Ishikawa (cell line): Measurements from ENCODE around the gene AMPD1.

ENCODE experiments used
- CEBPB ChIP-seq: IDR thresholded peaks from 2 replicates; pipeline ENCODE4 v1.6.1; 2012
- CREB1 ChIP-seq: IDR thresholded peaks from 2 replicates; pipeline ENCODE4 v1.6.1; 2012; ENCODE audit warnings: low read depth
- EP300 ChIP-seq: IDR thresholded peaks from 2 replicates; pipeline ENCODE4 v1.6.1; 2012; ENCODE audit warnings: borderline replicate concordance
- FOXM1 ChIP-seq: IDR thresholded peaks from 2 replicates; pipeline ENCODE4 v1.6.1; 2012; ENCODE audit warnings: low read depth, borderline replicate concordance
- MAX ChIP-seq: IDR thresholded peaks from 2 replicates; pipeline ENCODE4 v1.6.1; 2012
- RAD21 ChIP-seq: IDR thresholded peaks from 2 replicates; pipeline ENCODE4 v1.6.1; 2012; ENCODE audit warnings: low read depth
- REST ChIP-seq: IDR thresholded peaks from 2 replicates; pipeline ENCODE4 v1.6.1; 2012; ENCODE audit warnings: low read depth, mild to moderate bottlenecking
- TAF1 ChIP-seq: IDR thresholded peaks from 2 replicates; pipeline ENCODE4 v1.6.1; 2012; ENCODE audit warnings: low read depth, mild to moderate bottlenecking
- TCF12 ChIP-seq: IDR thresholded peaks from 2 replicates; pipeline ENCODE4 v1.6.1; 2012; ENCODE audit warnings: low read depth
- TEAD4 ChIP-seq: IDR thresholded peaks from 2 replicates; pipeline ENCODE4 v1.6.1; 2012
- USF1 ChIP-seq: IDR thresholded peaks from 2 replicates; pipeline ENCODE4 v1.6.1; 2012
- YY1 ChIP-seq: IDR thresholded peaks from 2 replicates; pipeline ENCODE4 v1.6.1; 2012; ENCODE audit warnings: low read depth
- ZBTB7A ChIP-seq: IDR thresholded peaks from 2 replicates; pipeline ENCODE4 v1.6.1; 2012; ENCODE audit warnings: low read depth

- TF ChIP-seq REST, result no peak
- TF ChIP-seq TCF12, result no peak
- no peak for TF ChIP-seq FOXM1
- no peak for TF ChIP-seq EP300
- TF ChIP-seq CEBPB, result no peak
- no peak for TF ChIP-seq MAX
- no peak for TF ChIP-seq CREB1
- TF ChIP-seq YY1, result no peak
- no peak for TF ChIP-seq TAF1
- no peak for TF ChIP-seq TEAD4
- TF ChIP-seq USF1, result no peak
- TF ChIP-seq RAD21, result no peak
- no peak for TF ChIP-seq ZBTB7A
These were observed 28.1 kb upstream of the AMPD1 start for GRCh38 chr1:114723457-114723856.
